Measurements from ENCODE around the gene PRKN. TPM values are rescaled to one million over a fixed set of nuclear protein-coding genes. Genes with fewer than 3 reads are reported as not detected.
"Not testable (repeated sequence)": the region's sequence is repeated elsewhere in the genome, so short reads cannot be mapped to it uniquely, and the experiment has no call there.

The PRKN gene
- total RNA-seq, 1 experiment from 2014 or later, result not detected

DNA sequence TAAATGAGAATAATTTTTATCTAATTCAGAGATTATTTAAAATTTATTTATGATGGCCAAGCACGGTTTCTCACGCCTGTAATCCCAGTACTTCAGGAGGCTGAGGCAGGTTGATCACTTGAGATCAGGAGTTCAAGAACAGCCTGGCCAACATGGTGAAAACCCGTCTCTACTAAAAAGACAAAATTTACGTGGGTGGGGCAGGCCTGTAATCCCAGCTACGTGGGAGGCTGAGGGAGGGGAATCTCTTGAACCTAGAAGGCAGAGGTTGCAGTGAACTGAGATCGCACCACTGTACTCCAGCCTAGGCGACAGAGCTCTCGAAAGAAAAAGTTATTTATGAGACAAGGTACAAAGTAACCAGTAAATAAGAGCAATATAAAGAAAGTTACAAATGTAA lies 1394.2 kb downstream of the PRKN start:
- no peaks in the 10 kb centered on the region for H4K20me1 ChIP-seq (ENCODE audit: insufficient read depth)
- no peak for DNase-seq
- no peaks in the 10 kb centered on the region for H3K79me2 ChIP-seq (ENCODE audit: low read depth)
- no peaks in the 10 kb centered on the region for H3K9me3 ChIP-seq (ENCODE audit: insufficient read depth, low read depth)
- no peaks in the 10 kb centered on the region for H3K9me2 ChIP-seq (ENCODE audit: insufficient read depth)
- intact Hi-C loops (cut with micrococcal nuclease; ENCODE audit: unreplicated experiment), result no loop called here
- H2AFZ ChIP-seq, result no peak overlapping the region
- no peaks in the 10 kb centered on the region for H3K4me1 ChIP-seq (replicated peaks; ENCODE audit: insufficient read depth)
- no peaks in the 10 kb centered on the region for H3K27me3 ChIP-seq (ENCODE audit: insufficient read depth, low read depth)
- no TSS peak for BruUV-seq (replicated peaks)
- CTCF ChIA-PET, result no interaction called here
- H3K36me3 ChIP-seq (ENCODE audit: low read depth), result no peaks in the 10 kb centered on the region
- TF ChIP-seq EZH2 (IDR thresholded peaks at IDR 0.05; ENCODE audit: low read depth), result no peak
- TF ChIP-seq, protein P1, sequence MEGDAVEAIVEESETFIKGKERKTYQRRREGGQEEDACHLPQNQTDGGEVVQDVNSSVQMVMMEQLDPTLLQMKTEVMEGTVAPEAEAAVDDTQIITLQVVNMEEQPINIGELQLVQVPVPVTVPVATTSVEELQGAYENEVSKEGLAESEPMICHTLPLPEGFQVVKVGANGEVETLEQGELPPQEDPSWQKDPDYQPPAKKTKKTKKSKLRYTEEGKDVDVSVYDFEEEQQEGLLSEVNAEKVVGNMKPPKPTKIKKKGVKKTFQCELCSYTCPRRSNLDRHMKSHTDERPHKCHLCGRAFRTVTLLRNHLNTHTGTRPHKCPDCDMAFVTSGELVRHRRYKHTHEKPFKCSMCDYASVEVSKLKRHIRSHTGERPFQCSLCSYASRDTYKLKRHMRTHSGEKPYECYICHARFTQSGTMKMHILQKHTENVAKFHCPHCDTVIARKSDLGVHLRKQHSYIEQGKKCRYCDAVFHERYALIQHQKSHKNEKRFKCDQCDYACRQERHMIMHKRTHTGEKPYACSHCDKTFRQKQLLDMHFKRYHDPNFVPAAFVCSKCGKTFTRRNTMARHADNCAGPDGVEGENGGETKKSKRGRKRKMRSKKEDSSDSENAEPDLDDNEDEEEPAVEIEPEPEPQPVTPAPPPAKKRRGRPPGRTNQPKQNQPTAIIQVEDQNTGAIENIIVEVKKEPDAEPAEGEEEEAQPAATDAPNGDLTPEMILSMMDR (conservative IDR thresholded peaks at IDR 0.05), result no peak
- no peak overlapping the region for H3K27ac ChIP-seq
- H3K4me2 ChIP-seq, result no peak overlapping the region
- no peaks in the 10 kb centered on the region for H3F3A ChIP-seq (ENCODE audit: insufficient read depth, low read depth)
- POLR2A ChIA-PET (ENCODE audit: unreplicated experiment), result no interaction called here
- no peak overlapping the region for H3K4me3 ChIP-seq

DNA sequence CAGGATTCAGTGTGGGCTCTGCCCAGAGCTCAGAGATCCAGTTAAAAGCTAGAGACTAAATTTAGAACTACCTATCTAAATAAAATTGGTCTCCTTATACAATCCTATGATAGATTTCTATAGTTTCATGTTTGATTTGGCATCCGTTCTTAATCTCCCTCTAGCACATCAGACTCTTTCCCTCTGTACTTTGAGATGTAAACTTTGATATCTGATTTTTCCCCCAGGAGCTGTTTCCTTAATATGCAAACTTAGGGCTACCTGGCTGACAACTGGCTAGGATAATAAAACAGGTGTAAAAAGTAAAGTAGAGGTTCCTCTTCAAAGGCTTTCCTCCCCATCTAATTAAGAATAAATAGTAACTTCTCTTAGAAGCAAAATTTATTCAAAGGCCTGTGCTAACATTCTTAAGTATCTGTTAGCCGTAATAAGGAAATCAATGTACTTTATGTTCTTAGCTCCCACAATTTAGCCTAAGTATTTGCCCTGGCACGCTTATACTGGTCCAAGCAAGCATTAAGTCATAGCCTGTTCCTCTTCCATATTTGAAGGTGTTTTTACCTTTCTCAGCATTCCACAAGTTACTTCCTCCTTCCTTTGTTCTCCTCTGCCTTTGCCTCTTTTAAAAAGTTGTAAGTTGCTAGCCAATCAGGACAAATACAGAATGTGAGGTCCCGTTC lies 1396.0 kb downstream of the PRKN start:
- H3K4me2 ChIP-seq; H3K79me2 ChIP-seq (ENCODE audit: low read depth); H3K36me3 ChIP-seq (ENCODE audit: low read depth); BruUV-seq (replicated peaks); intact Hi-C loops (cut with micrococcal nuclease; ENCODE audit: unreplicated experiment); H3K4me3 ChIP-seq; H3K9me3 ChIP-seq (ENCODE audit: insufficient read depth, low read depth); H3K27me3 ChIP-seq (ENCODE audit: insufficient read depth, low read depth); H4K20me1 ChIP-seq (ENCODE audit: insufficient read depth); H3K9me2 ChIP-seq (ENCODE audit: insufficient read depth); H2AFZ ChIP-seq; H3K4me1 ChIP-seq (replicated peaks; ENCODE audit: insufficient read depth); CTCF ChIA-PET; H3F3A ChIP-seq (ENCODE audit: insufficient read depth, low read depth); H3K27ac ChIP-seq; DNase-seq; POLR2A ChIA-PET (ENCODE audit: unreplicated experiment): not testable (repeated sequence)

DNA sequence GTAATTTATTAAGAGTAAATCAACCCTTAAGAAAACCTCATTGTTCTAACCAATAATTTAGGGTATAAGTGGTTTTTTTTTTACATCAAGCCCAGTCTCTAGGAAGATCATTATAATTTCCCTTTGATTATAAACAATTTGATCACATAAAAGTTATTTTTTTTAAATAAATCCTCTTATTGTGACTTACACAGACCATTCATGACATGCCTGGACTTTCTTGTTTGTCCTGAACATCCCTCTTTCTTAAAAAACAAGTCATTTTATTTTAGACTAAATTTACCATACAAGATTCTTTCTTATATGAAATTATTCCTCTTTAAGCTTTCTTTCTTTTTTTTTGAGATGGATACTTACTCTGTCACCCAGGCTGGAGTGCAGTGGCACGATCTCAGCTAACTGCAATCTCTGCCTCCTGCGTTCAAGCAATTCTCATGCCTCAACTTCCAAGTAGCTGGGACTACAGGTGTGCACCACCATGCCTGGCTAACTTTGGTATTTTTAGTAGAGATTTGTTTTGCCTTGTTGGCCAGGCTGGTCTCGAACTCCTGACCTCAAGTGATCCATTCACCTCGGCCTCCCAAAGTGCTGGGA lies 1400.1 kb downstream of the PRKN start:
- Histone ChIP-seq H3K27me3 (ENCODE audit: insufficient read depth, low read depth) (no peaks in the 10 kb centered on the region), H3K4me1 (replicated peaks; ENCODE audit: insufficient read depth) (no peaks in the 10 kb centered on the region), H3K27ac (no peak overlapping the region), H3K9me2 (ENCODE audit: insufficient read depth) (no peaks in the 10 kb centered on the region), H2AFZ (no peak overlapping the region), H3F3A (ENCODE audit: insufficient read depth, low read depth) (no peaks in the 10 kb centered on the region), H3K79me2 (ENCODE audit: low read depth) (no peaks in the 10 kb centered on the region), H3K36me3 (ENCODE audit: low read depth) (no peaks in the 10 kb centered on the region), H3K9me3 (ENCODE audit: insufficient read depth, low read depth) (no peaks in the 10 kb centered on the region), H3K4me3 (no peak overlapping the region), H4K20me1 (ENCODE audit: insufficient read depth) (no peaks in the 10 kb centered on the region), H3K4me2 (no peak overlapping the region)
- BruUV-seq (replicated peaks), result no TSS peak
- no peak for DNase-seq
- ChIA-PET CTCF (no interaction called here), POLR2A (ENCODE audit: unreplicated experiment) (no interaction called here)
- TF ChIP-seq EZH2 (IDR thresholded peaks at IDR 0.05; ENCODE audit: low read depth), result no peak
- TF ChIP-seq, protein P1 (conservative IDR thresholded peaks at IDR 0.05), result no peak
- intact Hi-C loops (cut with micrococcal nuclease; ENCODE audit: unreplicated experiment), result no loop called here

DNA sequence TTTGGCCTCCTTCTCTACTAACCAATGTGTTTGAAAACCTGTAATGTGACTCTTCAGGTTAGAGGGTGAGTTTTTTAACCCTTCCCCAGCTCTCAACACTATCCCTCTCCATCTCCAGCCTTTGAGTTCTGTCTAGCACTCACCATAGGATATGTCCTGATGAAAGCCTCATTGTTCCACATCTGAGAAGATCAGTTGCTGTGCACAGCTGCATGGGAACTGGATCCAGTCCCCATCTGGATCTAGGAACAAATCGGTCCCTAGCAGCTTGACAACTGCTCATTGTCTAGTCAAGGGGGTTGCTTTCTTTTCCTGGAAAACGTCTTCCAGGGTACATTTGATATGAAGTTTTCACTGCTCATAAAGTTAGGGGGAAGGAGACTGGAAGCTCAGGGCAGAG lies 1408.3 kb downstream of the PRKN start:
- no TSS peak for BruUV-seq (replicated peaks)
- H3K27ac ChIP-seq, result no peak overlapping the region
- no peak overlapping the region for H3K4me3 ChIP-seq
- H3K9me3 ChIP-seq (ENCODE audit: insufficient read depth, low read depth), result no peaks in the 10 kb centered on the region
- no peaks in the 10 kb centered on the region for H3K4me1 ChIP-seq (replicated peaks; ENCODE audit: insufficient read depth)
- no peaks in the 10 kb centered on the region for H3K9me2 ChIP-seq (ENCODE audit: insufficient read depth)
- ChIA-PET CTCF (no interaction called here), POLR2A (ENCODE audit: unreplicated experiment) (no interaction called here)
- TF ChIP-seq EZH2 (IDR thresholded peaks at IDR 0.05; ENCODE audit: low read depth), result no peak
- TF ChIP-seq, protein P1 (conservative IDR thresholded peaks at IDR 0.05), result no peak
- no peak for DNase-seq
- H3K27me3 ChIP-seq (ENCODE audit: insufficient read depth, low read depth), result no peaks in the 10 kb centered on the region
- no peaks in the 10 kb centered on the region for H3K79me2 ChIP-seq (ENCODE audit: low read depth)
- intact Hi-C loops (cut with micrococcal nuclease; ENCODE audit: unreplicated experiment), result no loop called here
- H4K20me1 ChIP-seq (ENCODE audit: insufficient read depth), result no peaks in the 10 kb centered on the region
- H3K4me2 ChIP-seq, result no peak overlapping the region
- H3F3A ChIP-seq (ENCODE audit: insufficient read depth, low read depth), result no peaks in the 10 kb centered on the region
- no peaks in the 10 kb centered on the region for H3K36me3 ChIP-seq (ENCODE audit: low read depth)
- no peak overlapping the region for H2AFZ ChIP-seq
